ENCODE data around the gene AURKB. TPM values are rescaled to one million over a fixed set of nuclear protein-coding genes. Genes with fewer than 3 reads are reported as not detected.
A peak's percentile ranks its signal among the peaks of the same experiment; 100 is the strongest.

The AURKB gene
- total and polyA plus RNA-seq, 2 of the 4 experiments (the other 2 are of a cell fraction), result 45.9 to 62.0 TPM

GRCh38 chr17:8227238-8227581, 16.8 kb upstream of the AURKB start:
- H3K18ac ChIP-seq (ENCODE audit: low read depth, low read length), result no peak overlapping the region
- intact Hi-C loops (cut with micrococcal nuclease) (no loop called here), dilution Hi-C loops (cut with HindIII; ENCODE audit: low sequenced_read_pairs, unreplicated experiment) (loop anchor here (25.0 kb wide), 1 partner anchor 115 kb away; the partner anchor contains the start of genes ALOXE3 and HES7), in situ Hi-C loops (cut with MboI; ENCODE audit: low sequenced_read_pairs) (no loop called here)
- peak overlapping the region; percentile 43; the same call in 1 of the 2 replicates for H3K4me3 ChIP-seq (ENCODE audit: insufficient read depth, low read depth, low read length)
- H3K79me1 ChIP-seq (ENCODE audit: low read depth in 1 of 2, low read length in 2 of 2), result peaks cover 0 to 8% of the 10 kb centered on the region in 2 experiments; a peak in 1 of 4 replicates
- H3K27ac ChIP-seq (ENCODE audit: insufficient read depth, low read length), result no peak overlapping the region
- DNase-seq (no peak), ATAC-seq (ENCODE audit: low read depth) (no peak)
- POLR2A ChIA-PET (ENCODE audit: unreplicated experiment), result interaction anchor here (0.5 kb wide), 1 partner anchor 137 kb away, joined by 3 read pairs; no protein-coding TSS in a partner anchor
- no peak overlapping the region; the same call in 1 of the 2 replicates for H3K9ac ChIP-seq (ENCODE audit: low read depth, low read length)
- peak overlapping the region in 1 of 2 experiments; percentile 82; a peak in 2 of 4 replicates for H4K8ac ChIP-seq (ENCODE audit: low read depth in 2 of 2, low read length in 2 of 2)
- H3K36me3 ChIP-seq (ENCODE audit: control insufficient read depth, insufficient read depth, low read length), result peaks cover 32% of the 10 kb centered on the region
- CTCF ChIA-PET, result no interaction called here
- no peak overlapping the region for H2BK15ac ChIP-seq (ENCODE audit: low read depth, low read length)
- H3K14ac ChIP-seq (replicated peaks; ENCODE audit: low read depth, low read length), result peak overlapping the region; percentile 77
- no peak overlapping the region for H3K56ac ChIP-seq (ENCODE audit: extremely low read depth, insufficient read depth, low read length)
- peaks cover 11% of the 10 kb centered on the region for H3K9me1 ChIP-seq (ENCODE audit: insufficient read depth, low read length)
- H3K4me2 ChIP-seq (ENCODE audit: low read depth, low read length), result peak overlapping the region; percentile 83
- no TSS peak for BruUV-seq (replicated peaks)
- H2BK5ac ChIP-seq (ENCODE audit: low read depth, low read length, poor library complexity, severe bottlenecking), result no peak overlapping the region
- no peak for TF ChIP-seq MXI1 (IDR thresholded peaks at IDR 0.05; ENCODE audit: borderline replicate concordance, low read depth, low read length)
- TF ChIP-seq, protein P1, sequence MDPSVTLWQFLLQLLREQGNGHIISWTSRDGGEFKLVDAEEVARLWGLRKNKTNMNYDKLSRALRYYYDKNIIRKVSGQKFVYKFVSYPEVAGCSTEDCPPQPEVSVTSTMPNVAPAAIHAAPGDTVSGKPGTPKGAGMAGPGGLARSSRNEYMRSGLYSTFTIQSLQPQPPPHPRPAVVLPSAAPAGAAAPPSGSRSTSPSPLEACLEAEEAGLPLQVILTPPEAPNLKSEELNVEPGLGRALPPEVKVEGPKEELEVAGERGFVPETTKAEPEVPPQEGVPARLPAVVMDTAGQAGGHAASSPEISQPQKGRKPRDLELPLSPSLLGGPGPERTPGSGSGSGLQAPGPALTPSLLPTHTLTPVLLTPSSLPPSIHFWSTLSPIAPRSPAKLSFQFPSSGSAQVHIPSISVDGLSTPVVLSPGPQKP (IDR thresholded peaks at IDR 0.05; ENCODE audit: borderline replicate concordance, low read depth, low read length), result no peak
- no peak for TF ChIP-seq RCOR1 (IDR thresholded peaks at IDR 0.05; ENCODE audit: insufficient replicate concordance, low read length)
- TF ChIP-seq, protein P2, sequence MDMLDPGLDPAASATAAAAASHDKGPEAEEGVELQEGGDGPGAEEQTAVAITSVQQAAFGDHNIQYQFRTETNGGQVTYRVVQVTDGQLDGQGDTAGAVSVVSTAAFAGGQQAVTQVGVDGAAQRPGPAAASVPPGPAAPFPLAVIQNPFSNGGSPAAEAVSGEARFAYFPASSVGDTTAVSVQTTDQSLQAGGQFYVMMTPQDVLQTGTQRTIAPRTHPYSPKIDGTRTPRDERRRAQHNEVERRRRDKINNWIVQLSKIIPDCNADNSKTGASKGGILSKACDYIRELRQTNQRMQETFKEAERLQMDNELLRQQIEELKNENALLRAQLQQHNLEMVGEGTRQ (IDR thresholded peaks at IDR 0.05; ENCODE audit: low read depth, low read length), result no peak
- TF ChIP-seq CEBPB (IDR thresholded peaks at IDR 0.05; ENCODE audit: low read depth, low read length), result no peak
- no peak for TF ChIP-seq NFE2L2 (IDR thresholded peaks at IDR 0.05; ENCODE audit: low read depth, low read length)
- no peak for TF ChIP-seq RFX5 (IDR thresholded peaks at IDR 0.05; ENCODE audit: low read depth, low read length)
- no peak for TF ChIP-seq BHLHE40 (IDR thresholded peaks at IDR 0.05; ENCODE audit: low read depth, low read length)
- no peak for TF ChIP-seq FOS (IDR thresholded peaks at IDR 0.05; ENCODE audit: low read depth, low read length)
- TF ChIP-seq SMC3 (IDR thresholded peaks at IDR 0.05; ENCODE audit: low read depth, low read length), result no peak
- TF ChIP-seq, protein P3, sequence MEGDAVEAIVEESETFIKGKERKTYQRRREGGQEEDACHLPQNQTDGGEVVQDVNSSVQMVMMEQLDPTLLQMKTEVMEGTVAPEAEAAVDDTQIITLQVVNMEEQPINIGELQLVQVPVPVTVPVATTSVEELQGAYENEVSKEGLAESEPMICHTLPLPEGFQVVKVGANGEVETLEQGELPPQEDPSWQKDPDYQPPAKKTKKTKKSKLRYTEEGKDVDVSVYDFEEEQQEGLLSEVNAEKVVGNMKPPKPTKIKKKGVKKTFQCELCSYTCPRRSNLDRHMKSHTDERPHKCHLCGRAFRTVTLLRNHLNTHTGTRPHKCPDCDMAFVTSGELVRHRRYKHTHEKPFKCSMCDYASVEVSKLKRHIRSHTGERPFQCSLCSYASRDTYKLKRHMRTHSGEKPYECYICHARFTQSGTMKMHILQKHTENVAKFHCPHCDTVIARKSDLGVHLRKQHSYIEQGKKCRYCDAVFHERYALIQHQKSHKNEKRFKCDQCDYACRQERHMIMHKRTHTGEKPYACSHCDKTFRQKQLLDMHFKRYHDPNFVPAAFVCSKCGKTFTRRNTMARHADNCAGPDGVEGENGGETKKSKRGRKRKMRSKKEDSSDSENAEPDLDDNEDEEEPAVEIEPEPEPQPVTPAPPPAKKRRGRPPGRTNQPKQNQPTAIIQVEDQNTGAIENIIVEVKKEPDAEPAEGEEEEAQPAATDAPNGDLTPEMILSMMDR (conservative IDR thresholded peaks at IDR 0.05; ENCODE audit: low read depth, low read length), result no peak
- TF ChIP-seq RAD21 (IDR thresholded peaks at IDR 0.05; ENCODE audit: low read length), result no peak
- no peak for TF ChIP-seq MAZ (IDR thresholded peaks at IDR 0.05; ENCODE audit: borderline replicate concordance, low read depth, low read length)
- TF ChIP-seq POLR2A (IDR thresholded peaks at IDR 0.05; ENCODE audit: low read depth, low read length), result no peak
- TF ChIP-seq MAFK (IDR thresholded peaks at IDR 0.05; ENCODE audit: low read depth, low read length), result no peak
- no peak for TF ChIP-seq CHD1 (IDR thresholded peaks at IDR 0.05; ENCODE audit: low read depth, low read length)
- no peak overlapping the region for H2BK20ac ChIP-seq (ENCODE audit: low read depth, low read length)
- peaks cover 20% of the 10 kb centered on the region for H4K20me1 ChIP-seq (ENCODE audit: insufficient read depth, low read length)
- H4K91ac ChIP-seq (ENCODE audit: insufficient read depth, low read depth, low read length), result no peak overlapping the region
- H2BK120ac ChIP-seq (ENCODE audit: low read depth, low read length), result no peak overlapping the region
- no peak overlapping the region for H3K23ac ChIP-seq (ENCODE audit: low read depth, low read length)
- H3K4me1 ChIP-seq (ENCODE audit: control insufficient read depth, insufficient read depth, low read length), result peaks cover 9% of the 10 kb centered on the region
- no peaks in the 10 kb centered on the region for H3K27me3 ChIP-seq (ENCODE audit: control insufficient read depth, insufficient read depth, low read length)
- H2AK9ac ChIP-seq (replicated peaks; ENCODE audit: low read depth, low read length, poor library complexity), result peak overlapping the region; percentile 78
- no peak overlapping the region for H2AFZ ChIP-seq (replicated peaks; ENCODE audit: low read length, poor library complexity)
- 0 out of 2 replicates have a peak overlapping the region, but pooled peaks have one; percentile 3 for H4K5ac ChIP-seq (ENCODE audit: low read depth, low read length)
- no peak overlapping the region; the same call in 1 of the 2 replicates for H3K4ac ChIP-seq (ENCODE audit: low read depth, low read length)
- H3K9me3 ChIP-seq (ENCODE audit: control insufficient read depth, insufficient read depth, low read length), result no peaks in the 10 kb centered on the region
- no CpG with 5 or more reads among the region's 4 CpGs for WGBS, 2 experiments (ENCODE audit: extremely low coverage in 2 of 2, insufficient read length in 1 of 2)
- peak overlapping the region; percentile 48 for H2AK5ac ChIP-seq (ENCODE audit: low read depth, low read length)
